Activated T-helper 2 cell treated with anti-CD3 and anti-CD28 coated beads, Interferon-gamma antibody, Interleukin-2, Interleukin-4, amounts not matched to agents 10 μg/mL and 5 μg/mL and 100 μg/mL, durations not matched to agents 14 hours and 24 hours and 36 hours (primary cell): Measurements from ENCODE around the gene KIF25. TPM values are rescaled to one million over a fixed set of nuclear protein-coding genes. Genes with fewer than 3 reads are reported as not detected.
"Not testable (repeated sequence)": the region's sequence is repeated elsewhere in the genome, so short reads cannot be mapped to it uniquely, and the experiment has no call there.

Source experiments
- DNase-seq: peaks from one replicate; pipeline ENCODE4 v3.0.0; 2021; ENCODE audit warnings: low spot score
- H3K27ac Mint-ChIP-seq: one replicate; pipeline ENCODE4 v1.8.0; 2021; ENCODE audit warnings: mixed read lengths
- H3K27me3 Mint-ChIP-seq: one replicate; pipeline ENCODE4 v1.8.0; 2021; ENCODE audit warnings: low read depth, mixed read lengths
- H3K36me3 Mint-ChIP-seq: one replicate; pipeline ENCODE4 v1.8.0; 2021; ENCODE audit warnings: low read depth, mixed read lengths
- H3K4me1 Mint-ChIP-seq: one replicate; pipeline ENCODE4 v1.8.0; 2021; ENCODE audit warnings: low read depth, mixed read lengths
- H3K4me3 Mint-ChIP-seq: one replicate; pipeline ENCODE4 v1.8.0; 2021; ENCODE audit warnings: low read depth, mild to moderate bottlenecking, moderate library complexity, mixed read lengths
- H3K9me3 Mint-ChIP-seq: one replicate; pipeline ENCODE4 v1.8.0; 2021; ENCODE audit warnings: mixed read lengths
- intact Hi-C: fragments of 100-400 bp; cut with micrococcal nuclease; formaldehyde crosslinking; loops from one replicate; pipeline ENCODE4 v1.15.1; 2023
- total RNA-seq: library from RNA; stranded (reverse); gene quantifications from 2 replicates; pipeline ENCODE4 v1.2.3, GENCODE V29; 2022

The KIF25 gene
- total RNA-seq, 1 donor from 2014 or later: not detected

- H3K36me3 Mint-ChIP-seq: no peaks in the 10 kb centered on the region
- peaks cover 2% of the 10 kb centered on the region for H3K27me3 Mint-ChIP-seq
- no peak overlapping the region for H3K27ac Mint-ChIP-seq
Measured at GRCh38 chr6:167963589-167964057, 33.8 kb upstream of the KIF25 start.

DNA sequence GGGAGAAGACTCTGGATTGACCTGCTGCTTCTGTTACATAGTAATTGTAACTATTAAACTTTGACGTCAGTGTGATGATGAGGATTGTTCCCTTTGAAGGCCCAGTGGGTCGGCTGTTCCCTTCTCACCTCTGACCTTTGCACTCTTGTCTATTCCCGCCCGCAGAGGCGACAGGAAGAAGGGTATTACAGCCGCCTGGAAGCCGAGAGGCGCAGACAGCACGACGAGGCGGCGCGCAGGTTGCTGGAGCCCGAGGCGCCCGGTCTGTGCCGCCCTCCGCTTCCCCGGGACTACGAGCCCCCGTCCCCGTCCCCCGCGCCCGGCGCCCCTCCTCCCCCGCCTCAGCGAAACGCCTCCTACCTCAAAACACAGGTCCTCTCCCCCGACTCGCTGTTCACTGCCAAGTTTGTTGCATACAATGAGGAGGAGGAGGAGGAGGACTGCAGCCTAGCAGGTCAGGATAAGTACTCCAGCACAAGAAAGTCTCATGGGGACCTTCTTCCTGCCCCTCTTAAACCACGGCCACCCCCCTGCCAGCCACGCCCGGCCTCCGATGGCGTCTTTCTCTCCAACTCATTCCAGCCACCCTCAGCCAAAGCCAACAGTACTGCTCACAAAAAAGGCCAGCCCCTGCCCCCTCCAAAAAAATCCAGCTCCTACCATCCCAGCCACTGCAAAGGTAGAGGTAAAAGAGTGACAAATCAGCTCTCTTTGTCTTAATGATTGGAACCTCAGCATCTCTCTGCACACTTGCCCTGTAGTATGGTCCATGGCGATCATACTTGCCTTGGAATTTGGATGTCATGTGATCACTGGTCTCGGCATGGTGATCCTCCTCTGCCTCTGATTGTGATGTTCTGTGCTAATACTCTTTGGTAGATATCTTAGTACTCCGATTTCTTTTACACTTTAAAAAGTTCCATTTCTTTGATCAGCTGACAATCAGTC lies 31.6 kb upstream of the KIF25 start:
- no peak overlapping the region for H3K4me3 Mint-ChIP-seq
- no peaks in the 10 kb centered on the region for H3K9me3 Mint-ChIP-seq
- peaks cover 3% of the 10 kb centered on the region for H3K4me1 Mint-ChIP-seq
- no peak overlapping the region for H3K27ac Mint-ChIP-seq
- no peaks in the 10 kb centered on the region for H3K36me3 Mint-ChIP-seq
- intact Hi-C loops: no loop called here
- DNase-seq: no peak
- H3K27me3 Mint-ChIP-seq: peaks cover 2% of the 10 kb centered on the region

More at GRCh38 chr6:167963589-167964057, 33.8 kb upstream of the KIF25 start:
- intact Hi-C loops: no loop called here
- Mint-ChIP-seq H3K9me3 (no peaks in the 10 kb centered on the region), H3K4me1 (peaks cover 3% of the 10 kb centered on the region), H3K4me3 (no peak overlapping the region)
- no peak for DNase-seq

DNA sequence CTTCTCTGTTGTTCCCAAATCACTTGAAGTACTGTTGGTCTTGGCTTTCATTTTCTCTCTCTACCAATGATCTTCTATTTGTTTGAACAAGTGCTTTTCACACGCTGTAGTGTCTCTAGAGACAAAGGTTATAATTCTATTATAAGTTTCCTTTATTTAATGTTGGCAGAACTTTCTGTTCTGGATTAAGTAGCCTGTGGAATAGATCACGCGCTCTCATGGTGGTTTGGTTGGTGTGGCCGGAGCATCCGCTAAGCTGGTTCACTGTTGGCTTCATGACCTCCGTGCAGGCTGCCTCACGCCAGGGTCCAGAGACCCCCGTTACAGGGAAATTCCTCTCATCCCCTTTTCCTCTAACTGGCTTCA lies 30.9 kb upstream of the KIF25 start:
- peaks cover 3% of the 10 kb centered on the region for H3K4me1 Mint-ChIP-seq

DNA sequence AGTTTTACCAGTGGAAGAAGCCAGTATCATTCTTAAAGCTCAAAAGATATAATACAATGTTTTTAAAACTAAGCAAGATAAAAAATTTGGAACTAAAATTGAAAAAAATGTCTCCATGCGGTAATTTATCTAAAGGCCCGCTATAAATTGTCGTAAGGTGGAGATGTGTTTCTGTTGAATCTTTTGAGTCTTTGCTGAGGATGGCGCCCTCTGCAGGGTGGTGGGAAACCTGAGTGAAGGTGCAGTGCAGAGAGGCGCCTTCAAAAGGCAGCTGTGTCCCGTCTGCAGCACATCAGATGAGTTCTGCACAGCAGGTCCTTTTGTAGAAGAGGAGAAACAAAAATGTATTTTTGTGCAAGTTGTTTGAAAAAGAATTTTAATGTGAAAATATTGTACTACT lies 29.4 kb upstream of the KIF25 start:
- Mint-ChIP-seq H3K27ac (no peak overlapping the region), H3K4me3 (no peak overlapping the region)
- DNase-seq: no peak

More for the DNA sequence above, 30.9 kb upstream of the KIF25 start:
- H3K27me3 Mint-ChIP-seq: peaks cover under 1% of the 10 kb centered on the region
- no peak overlapping the region for H3K4me3 Mint-ChIP-seq
- no peaks in the 10 kb centered on the region for H3K36me3 Mint-ChIP-seq
- H3K27ac Mint-ChIP-seq: no peak overlapping the region
- DNase-seq: no peak
- intact Hi-C loops: no loop called here
- no peaks in the 10 kb centered on the region for H3K9me3 Mint-ChIP-seq

GRCh38 chr6:167970230-167970629 lies 27.2 kb upstream of the KIF25 start:
- H3K4me1 Mint-ChIP-seq: no peaks in the 10 kb centered on the region

More for the DNA sequence above, 29.4 kb upstream of the KIF25 start:
- H3K9me3 Mint-ChIP-seq: no peaks in the 10 kb centered on the region
- H3K27me3 Mint-ChIP-seq: no peaks in the 10 kb centered on the region
- intact Hi-C loops: no loop called here
- peaks cover 3% of the 10 kb centered on the region for H3K4me1 Mint-ChIP-seq
- H3K36me3 Mint-ChIP-seq: no peaks in the 10 kb centered on the region

GRCh38 chr6:167972193-167972592 lies 25.3 kb upstream of the KIF25 start:
- intact Hi-C loops: no loop called here
- H3K27me3 Mint-ChIP-seq: no peaks in the 10 kb centered on the region
- H3K4me1 Mint-ChIP-seq: no peaks in the 10 kb centered on the region
- no peak overlapping the region for H3K4me3 Mint-ChIP-seq
- H3K9me3 Mint-ChIP-seq: no peaks in the 10 kb centered on the region
- no peak overlapping the region for H3K27ac Mint-ChIP-seq
- no peak for DNase-seq
- no peaks in the 10 kb centered on the region for H3K36me3 Mint-ChIP-seq

More at GRCh38 chr6:167970230-167970629, 27.2 kb upstream of the KIF25 start:
- Mint-ChIP-seq H3K9me3 (no peaks in the 10 kb centered on the region), H3K36me3 (no peaks in the 10 kb centered on the region), H3K27ac (no peak overlapping the region), H3K4me3 (no peak overlapping the region), H3K27me3 (no peaks in the 10 kb centered on the region)
- DNase-seq: no peak
- intact Hi-C loops: no loop called here

- Mint-ChIP-seq H3K4me3 (no peak overlapping the region), H3K4me1 (no peaks in the 10 kb centered on the region), H3K9me3 (no peaks in the 10 kb centered on the region), H3K27me3 (no peaks in the 10 kb centered on the region), H3K36me3 (no peaks in the 10 kb centered on the region), H3K27ac (no peak overlapping the region)
- intact Hi-C loops: no loop called here
- no peak for DNase-seq
Measured at GRCh38 chr6:167973148-167973885, 24.2 kb upstream of the KIF25 start.

GRCh38 chr6:167974640-167975344 lies 22.7 kb upstream of the KIF25 start:
- H3K4me3 Mint-ChIP-seq: no peak overlapping the region
- no peaks in the 10 kb centered on the region for H3K36me3 Mint-ChIP-seq

DNA sequence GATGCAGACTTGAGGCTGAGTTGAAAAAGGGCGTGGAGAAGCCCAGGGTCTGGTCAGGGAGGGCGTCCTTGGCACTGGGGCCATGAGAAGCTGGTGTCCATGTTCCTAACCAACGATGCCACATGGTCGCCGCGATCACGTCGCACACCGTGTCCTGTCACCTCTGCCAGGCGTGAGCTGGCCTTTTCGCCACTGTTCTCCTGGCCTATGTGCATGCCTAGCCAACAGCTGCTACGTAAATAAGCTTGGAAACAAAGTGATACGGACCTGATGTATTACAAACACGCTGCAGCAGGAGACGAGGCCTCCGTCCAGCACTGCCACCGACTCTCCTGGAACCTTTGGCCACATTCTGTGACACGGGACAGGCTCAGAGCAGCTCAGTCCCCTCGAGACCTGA lies 22.0 kb upstream of the KIF25 start:
- Mint-ChIP-seq H3K27ac (no peak overlapping the region), H3K36me3 (no peaks in the 10 kb centered on the region), H3K27me3 (no peaks in the 10 kb centered on the region), H3K4me1 (no peaks in the 10 kb centered on the region), H3K9me3 (no peaks in the 10 kb centered on the region), H3K4me3 (no peak overlapping the region)
- DNase-seq: no peak
- intact Hi-C loops: no loop called here

More at GRCh38 chr6:167974640-167975344, 22.7 kb upstream of the KIF25 start:
- Mint-ChIP-seq H3K9me3 (no peaks in the 10 kb centered on the region), H3K4me1 (no peaks in the 10 kb centered on the region), H3K27me3 (no peaks in the 10 kb centered on the region), H3K27ac (no peak overlapping the region)
- intact Hi-C loops: no loop called here
- DNase-seq: no peak

DNA sequence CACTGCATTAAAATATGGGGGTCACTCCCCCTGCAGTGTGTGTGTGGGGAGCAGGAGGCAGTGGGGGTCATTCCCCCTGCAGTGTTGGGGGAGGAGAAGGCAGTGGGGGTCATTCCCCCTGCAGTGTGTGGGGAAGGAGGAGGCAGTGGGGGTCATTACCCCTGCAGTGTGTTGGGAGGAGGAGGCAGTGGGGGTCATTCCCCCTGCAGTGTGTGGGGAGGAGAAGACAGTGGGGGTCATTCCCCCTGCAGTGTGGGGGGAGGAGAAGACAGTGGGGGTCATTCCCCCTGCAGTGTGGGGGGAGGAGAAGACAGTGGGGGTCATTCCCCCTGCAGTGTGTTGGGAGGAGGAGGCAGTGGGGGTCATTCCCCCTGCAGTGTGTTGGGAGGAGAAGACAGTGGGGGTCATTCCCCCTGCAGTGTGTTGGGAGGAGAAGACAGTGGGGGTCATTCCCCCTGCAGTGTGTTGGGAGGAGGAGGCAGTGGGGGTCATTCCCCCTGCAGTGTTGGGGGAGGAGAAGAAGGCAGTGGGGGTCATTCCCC lies 21.3 kb upstream of the KIF25 start:
- H3K27me3 Mint-ChIP-seq, DNase-seq, H3K4me1 Mint-ChIP-seq, H3K9me3 Mint-ChIP-seq, H3K36me3 Mint-ChIP-seq, intact Hi-C loops, H3K27ac Mint-ChIP-seq, H3K4me3 Mint-ChIP-seq: not testable (repeated sequence)

DNA sequence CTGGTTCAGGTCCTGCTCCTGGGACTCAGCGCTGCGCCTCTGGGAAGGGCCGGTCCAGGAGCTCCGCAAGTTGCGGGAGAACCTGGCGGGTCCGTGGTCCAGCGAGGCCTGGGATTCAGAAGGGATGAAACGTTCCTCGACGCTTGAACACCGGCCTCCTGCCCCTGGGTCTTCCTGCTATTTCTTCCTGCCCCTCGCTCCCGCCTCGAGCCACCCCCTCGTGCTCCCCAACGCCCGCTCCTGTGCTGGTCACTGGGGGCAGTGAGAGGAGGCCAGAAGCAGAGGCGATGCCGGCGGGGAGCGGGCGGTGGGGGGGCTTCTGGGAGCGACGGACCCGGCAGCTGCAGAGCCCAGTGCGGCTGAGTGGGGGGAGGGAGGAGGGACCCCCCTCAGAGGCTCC lies 20.8 kb upstream of the KIF25 start:
- Mint-ChIP-seq H3K27ac (no peak overlapping the region), H3K4me1 (no peaks in the 10 kb centered on the region), H3K36me3 (no peaks in the 10 kb centered on the region), H3K4me3 (no peak overlapping the region), H3K9me3 (no peaks in the 10 kb centered on the region), H3K27me3 (no peaks in the 10 kb centered on the region)
- intact Hi-C loops: no loop called here
- DNase-seq: no peak

GRCh38 chr6:167977717-167978467 lies 19.6 kb upstream of the KIF25 start:
- Mint-ChIP-seq H3K36me3 (no peaks in the 10 kb centered on the region), H3K4me1 (no peaks in the 10 kb centered on the region), H3K27ac (no peak overlapping the region), H3K4me3 (no peak overlapping the region), H3K9me3 (no peaks in the 10 kb centered on the region), H3K27me3 (no peaks in the 10 kb centered on the region)
- no peak for DNase-seq
- intact Hi-C loops: no loop called here
